ENCODE measurements around the gene CKB.

GRCh38 chr14:103535081-103535890 lies 12.7 kb upstream of the CKB start:
- TF ChIP-seq CTCF (IDR thresholded peaks at IDR 0.05; ENCODE audit: insufficient read depth, low read depth, low read length): no peak
- TF ChIP-seq EZH2 (IDR thresholded peaks at IDR 0.05; ENCODE audit: insufficient read depth, low read length): no peak

All from astrocyte (in vitro differentiated cells and primary cell).